ENCODE measurements around the gene SETD1B.

Gene SETD1B

GRCh38 chr12:121807642-121808347 is 4.0 kb downstream of the SETD1B start:
- no peak for DNase-seq (ENCODE audit: low spot score)

DNA sequence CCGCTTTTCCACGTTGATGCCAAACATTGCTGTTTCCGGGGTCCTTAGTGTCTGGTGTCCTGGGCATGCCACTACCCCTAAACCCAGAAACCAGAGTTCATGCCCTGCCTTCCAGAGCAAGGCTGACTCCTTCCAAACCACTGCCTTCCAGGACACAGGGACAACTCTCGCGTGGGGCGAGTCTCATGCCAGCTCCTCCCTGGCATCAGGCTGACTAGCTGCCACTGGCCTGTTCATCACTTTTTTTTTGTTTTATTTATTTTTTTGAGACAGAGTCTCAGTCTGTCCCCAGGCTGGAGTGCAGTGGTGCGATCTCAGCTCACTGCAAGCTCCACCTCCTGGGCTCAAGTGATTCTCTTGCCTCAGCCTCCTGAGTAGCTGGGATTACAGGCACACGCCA is 4.8 kb downstream of the SETD1B start:
- DNase-seq (ENCODE audit: low spot score): no peak

DNA sequence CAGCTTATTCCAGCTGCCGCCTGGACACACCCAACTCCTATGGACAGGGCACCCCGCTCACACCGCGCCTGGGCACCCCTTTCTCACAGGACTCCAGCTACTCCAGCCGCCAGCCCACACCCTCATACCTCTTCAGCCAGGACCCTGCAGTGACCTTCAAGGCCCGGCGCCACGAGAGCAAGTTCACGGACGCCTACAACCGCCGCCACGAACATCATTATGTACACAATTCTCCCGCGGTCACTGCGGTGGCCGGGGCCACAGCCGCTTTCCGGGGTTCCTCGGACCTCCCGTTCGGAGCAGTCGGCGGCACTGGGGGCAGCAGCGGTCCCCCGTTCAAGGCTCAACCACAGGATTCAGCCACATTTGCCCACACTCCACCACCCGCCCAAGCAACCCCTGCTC is 5.9 kb downstream of the SETD1B start:
- DNase-seq (ENCODE audit: low spot score): no peak

DNA sequence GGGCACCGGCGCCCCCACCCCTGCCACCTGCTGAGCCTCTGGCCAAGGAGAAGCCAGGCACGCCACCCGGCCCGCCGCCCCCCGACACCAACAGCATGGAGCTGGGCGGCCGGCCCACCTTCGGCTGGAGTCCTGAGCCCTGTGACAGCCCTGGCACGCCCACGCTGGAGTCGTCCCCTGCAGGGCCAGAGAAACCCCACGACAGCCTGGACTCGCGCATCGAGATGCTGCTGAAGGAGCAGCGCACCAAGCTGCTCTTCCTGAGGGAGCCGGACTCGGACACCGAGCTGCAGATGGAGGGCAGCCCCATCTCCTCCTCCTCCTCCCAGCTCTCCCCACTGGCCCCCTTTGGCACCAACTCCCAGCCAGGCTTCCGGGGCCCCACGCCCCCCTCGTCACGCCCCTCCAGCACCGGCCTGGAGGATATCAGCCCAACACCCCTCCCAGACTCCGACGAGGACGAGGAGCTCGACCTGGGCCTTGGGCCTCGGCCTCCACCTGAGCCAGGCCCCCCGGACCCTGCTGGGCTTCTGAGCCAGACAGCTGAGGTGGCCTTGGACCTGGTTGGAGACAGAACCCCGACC is 6.5 kb downstream of the SETD1B start:
- DNase-seq (ENCODE audit: low spot score): no peak

GRCh38 chr12:121810833-121811433 is 7.1 kb downstream of the SETD1B start:
- no peak for DNase-seq (ENCODE audit: low spot score)

GRCh38 chr12:121811434-121812319 is 7.9 kb downstream of the SETD1B start:
- peak; percentile 92 for DNase-seq (ENCODE audit: low spot score)

GRCh38 chr12:121812320-121812871 is 8.6 kb downstream of the SETD1B start:
- peak; percentile 96 for DNase-seq (ENCODE audit: low spot score)

DNA sequence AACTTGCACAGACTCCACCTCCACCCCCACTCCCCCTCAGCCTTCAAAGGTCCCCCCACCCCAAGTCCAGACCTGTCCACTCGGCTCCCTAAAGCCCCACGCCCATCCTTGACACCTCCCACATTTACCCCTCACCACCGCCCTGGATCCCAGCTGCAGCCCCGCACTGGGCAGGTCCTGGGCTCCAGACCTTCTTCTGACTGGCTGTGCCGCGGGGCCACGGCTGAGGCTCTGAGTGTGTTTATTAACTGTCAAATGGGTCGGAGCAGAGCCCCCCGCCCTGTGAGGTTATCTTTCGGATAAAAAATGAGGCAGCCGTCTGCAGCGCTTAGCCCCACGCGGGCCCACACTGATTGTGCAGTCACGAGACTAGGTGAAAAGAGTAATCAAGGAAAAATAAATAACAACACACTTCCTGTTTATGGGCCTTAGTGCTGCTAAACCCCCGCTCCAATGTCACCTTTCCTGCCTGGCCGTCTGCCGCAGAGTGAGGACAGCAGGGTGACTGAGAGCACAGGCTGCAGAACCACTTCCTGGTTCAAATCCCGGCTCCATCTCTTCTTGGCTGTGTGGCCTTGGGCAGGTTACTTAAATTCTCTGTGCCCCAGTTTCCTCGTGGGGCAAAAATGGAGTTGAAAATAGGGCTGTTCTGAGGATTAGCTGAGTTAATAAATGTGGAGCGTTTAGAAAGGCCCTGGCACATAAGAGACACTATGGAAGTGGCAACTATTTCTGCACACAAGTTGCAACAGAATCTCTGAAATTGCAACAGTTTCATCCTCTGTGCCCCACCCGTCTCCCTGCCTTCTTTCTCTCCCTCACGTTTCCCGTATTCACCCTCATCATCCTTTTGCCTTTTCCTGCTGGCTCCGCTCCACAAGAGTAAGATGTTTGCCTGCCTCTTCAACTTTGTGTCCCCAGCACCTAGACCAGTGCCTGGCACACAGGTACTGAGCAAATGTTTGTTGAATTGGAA is 9.4 kb downstream of the SETD1B start:
- DNase-seq (ENCODE audit: low spot score): peak; percentile 56

GRCh38 chr12:121813951-121814350 is 10.1 kb downstream of the SETD1B start:
- no peak for DNase-seq (ENCODE audit: low spot score)

- DNase-seq (ENCODE audit: low spot score): no peak
Observed at GRCh38 chr12:121814429-121815119, 10.8 kb downstream of the SETD1B start.

- no peak for DNase-seq (ENCODE audit: low spot score)
Observed at GRCh38 chr12:121815263-121815662, 11.5 kb downstream of the SETD1B start.

GRCh38 chr12:121816925-121817647 is 13.3 kb downstream of the SETD1B start:
- no peak for DNase-seq (ENCODE audit: low spot score)

- DNase-seq (ENCODE audit: low spot score): no peak
Observed at GRCh38 chr12:121817648-121818043, 13.8 kb downstream of the SETD1B start.

DNA sequence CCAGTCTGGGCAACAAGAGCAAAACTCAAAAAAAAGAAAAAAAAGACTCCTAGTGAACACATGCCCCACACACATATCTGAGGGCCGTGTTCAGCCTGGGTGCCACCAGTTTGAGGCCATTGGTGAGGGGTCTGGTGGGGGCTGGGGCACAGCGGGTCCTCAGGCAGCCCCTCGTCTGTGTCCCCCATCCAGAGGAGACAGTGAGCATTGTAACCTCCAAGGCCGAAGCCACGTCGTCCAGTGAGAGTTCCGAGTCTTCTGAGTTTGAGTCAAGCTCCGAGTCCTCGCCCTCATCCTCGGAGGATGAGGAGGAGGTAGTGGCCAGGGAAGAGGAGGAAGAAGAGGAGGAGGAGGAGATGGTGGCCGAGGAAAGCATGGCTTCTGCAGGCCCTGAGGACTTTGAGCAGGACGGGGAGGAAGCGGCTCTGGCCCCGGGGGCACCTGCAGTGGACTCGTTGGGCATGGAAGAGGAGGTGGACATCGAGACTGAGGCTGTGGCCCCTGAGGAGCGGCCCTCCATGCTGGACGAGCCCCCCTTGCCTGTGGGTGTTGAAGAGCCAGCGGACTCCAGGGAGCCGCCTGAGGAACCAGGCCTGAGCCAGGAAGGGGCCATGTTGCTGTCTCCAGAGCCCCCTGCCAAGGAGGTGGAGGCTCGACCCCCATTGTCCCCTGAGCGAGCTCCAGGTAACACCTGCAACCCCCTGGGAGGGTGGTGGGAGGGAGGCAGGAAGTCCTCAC is 15.6 kb downstream of the SETD1B start:
- no peak for DNase-seq (ENCODE audit: low spot score)

DNA sequence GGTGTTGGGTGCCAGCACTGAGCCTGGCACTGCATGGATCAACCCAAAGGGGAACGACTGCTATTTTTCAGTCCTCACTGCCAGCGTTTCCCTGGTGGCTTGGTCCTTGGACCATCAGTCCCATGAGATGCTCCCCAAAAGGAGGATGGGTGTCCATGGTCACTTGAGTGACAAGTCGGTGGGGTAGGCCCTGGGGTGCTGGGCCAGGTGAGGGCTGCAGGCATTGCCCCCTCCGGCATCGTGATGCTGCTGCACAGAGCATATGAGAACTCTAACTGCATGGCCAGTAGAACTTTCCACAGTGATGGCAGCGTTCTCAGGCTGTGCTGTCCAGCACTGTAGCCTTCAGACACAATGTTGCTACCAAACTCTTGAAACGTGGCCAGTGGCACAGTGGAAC is 16.2 kb downstream of the SETD1B start:
- DNase-seq (ENCODE audit: low spot score): no peak

GRCh38 chr12:121822393-121823100 is 18.7 kb downstream of the SETD1B start:
- DNase-seq (ENCODE audit: low spot score): no peak

DNA sequence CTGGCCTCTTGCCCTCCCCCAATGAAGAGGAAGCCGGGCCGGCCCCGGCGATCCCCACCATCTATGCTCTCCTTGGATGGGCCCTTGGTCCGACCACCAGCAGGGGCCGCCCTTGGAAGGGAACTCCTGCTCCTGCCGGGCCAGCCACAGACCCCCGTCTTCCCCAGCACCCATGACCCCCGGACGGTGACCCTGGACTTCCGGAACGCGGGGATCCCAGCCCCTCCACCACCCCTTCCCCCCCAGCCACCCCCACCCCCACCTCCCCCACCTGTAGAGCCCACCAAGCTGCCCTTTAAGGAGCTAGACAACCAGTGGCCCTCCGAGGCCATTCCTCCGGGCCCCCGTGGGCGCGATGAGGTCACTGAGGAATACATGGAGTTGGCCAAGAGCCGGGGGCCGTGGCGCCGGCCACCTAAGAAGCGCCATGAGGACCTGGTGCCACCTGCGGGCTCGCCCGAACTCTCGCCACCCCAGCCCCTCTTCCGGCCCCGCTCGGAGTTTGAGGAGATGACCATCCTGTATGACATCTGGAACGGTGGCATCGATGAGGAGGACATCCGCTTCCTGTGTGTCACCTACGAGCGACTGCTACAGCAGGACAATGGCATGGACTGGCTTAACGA is 19.4 kb downstream of the SETD1B start:
- no peak for DNase-seq (ENCODE audit: low spot score)

- DNase-seq (ENCODE audit: low spot score): no peak
Observed at GRCh38 chr12:121823727-121824115, 19.9 kb downstream of the SETD1B start.

All from GM03348 (cell line).